ENCODE measurements around the gene ERC2. TPM values are rescaled to one million over a fixed set of nuclear protein-coding genes. Genes with fewer than 3 reads are reported as not detected.

ERC2 gene
- total and polyA plus RNA-seq, 9 donors = 1.2 to 9.4 (median 5.4) TPM

- peak overlapping the region in 1 of 2 donors; percentile 33 for H3K27ac ChIP-seq
- intact Hi-C loops (cut with DNase I) = no loop called here
- no peaks in the 10 kb centered on the region for H3K27me3 ChIP-seq
- WGBS, 3 donors = 10 to 17% (median 15%) methylated on average over 5 of the region's 5 CpGs
- no peaks in the 10 kb centered on the region for H3K9me3 ChIP-seq
- TF ChIP-seq POLR2A (IDR thresholded peaks at IDR 0.05) (no peak), CTCF (IDR thresholded peaks at IDR 0.05) (no peak), EP300 (IDR thresholded peaks at IDR 0.05) (no peak)
- no peak for DNase-seq
- no peaks in the 10 kb centered on the region for H3K36me3 ChIP-seq
- H3K4me1 ChIP-seq (ENCODE audit: insufficient read depth) = peaks cover 5% of the 10 kb centered on the region
- no peak overlapping the region for H3K4me3 ChIP-seq
Measured at GRCh38 chr3:55717481-55717880, 750.8 kb downstream of the ERC2 start.

- H3K27ac ChIP-seq = no peak overlapping the region
- H3K4me3 ChIP-seq = no peak overlapping the region
- DNase-seq = no peak
- 82 to 96% (median 89%) methylated on average over 2 of the region's 2 CpGs for WGBS, 3 donors
- H3K27me3 ChIP-seq = no peaks in the 10 kb centered on the region
- H3K9me3 ChIP-seq = no peaks in the 10 kb centered on the region
- no peaks in the 10 kb centered on the region for H3K36me3 ChIP-seq
- TF ChIP-seq CTCF (IDR thresholded peaks at IDR 0.05) = no peak
- TF ChIP-seq EP300 (IDR thresholded peaks at IDR 0.05) = no peak
- no peak for TF ChIP-seq POLR2A (IDR thresholded peaks at IDR 0.05)
- intact Hi-C loops (cut with DNase I) = no loop called here
- peaks cover 5% of the 10 kb centered on the region for H3K4me1 ChIP-seq (ENCODE audit: insufficient read depth)
Measured at GRCh38 chr3:55716611-55717225, 751.5 kb downstream of the ERC2 start.

GRCh38 chr3:55716044-55716443 is 752.2 kb downstream of the ERC2 start:
- TF ChIP-seq POLR2A (IDR thresholded peaks at IDR 0.05) (no peak), CTCF (IDR thresholded peaks at IDR 0.05) (no peak), EP300 (IDR thresholded peaks at IDR 0.05) (no peak)
- Histone ChIP-seq H3K36me3 (no peaks in the 10 kb centered on the region), H3K27me3 (no peaks in the 10 kb centered on the region), H3K27ac (no peak overlapping the region), H3K4me1 (ENCODE audit: insufficient read depth) (peaks cover 5% of the 10 kb centered on the region), H3K4me3 (no peak overlapping the region), H3K9me3 (no peaks in the 10 kb centered on the region)
- DNase-seq = no peak
- intact Hi-C loops (cut with DNase I) = no loop called here

GRCh38 chr3:55714057-55714456 is 754.2 kb downstream of the ERC2 start:
- DNase-seq = no peak
- H3K4me3 ChIP-seq = no peak overlapping the region
- no peaks in the 10 kb centered on the region for H3K36me3 ChIP-seq
- H3K4me1 ChIP-seq (ENCODE audit: insufficient read depth) = peaks cover 7% of the 10 kb centered on the region
- no peaks in the 10 kb centered on the region for H3K9me3 ChIP-seq
- intact Hi-C loops (cut with DNase I) = no loop called here
- H3K27me3 ChIP-seq = no peaks in the 10 kb centered on the region
- TF ChIP-seq EP300 (IDR thresholded peaks at IDR 0.05) (no peak), CTCF (IDR thresholded peaks at IDR 0.05) (no peak), POLR2A (IDR thresholded peaks at IDR 0.05) (no peak)
- no peak overlapping the region for H3K27ac ChIP-seq

Measured in ovary (tissue), 9 donors.